Spleen (tissue), 7 donors: ENCODE data around the gene COL19A1.

Source experiments
- POLR2A ChIP-seq, 3 donors: fragments of 450-650 bp; IDR thresholded peaks; one replicate each; pipeline ENCODE4 v1.5.1; 2017; ENCODE audit warnings: antibody characterized with exemption in 3 of 3, mild to moderate bottlenecking in 1 of 3
- POLR2AphosphoS5 ChIP-seq, 3 donors: sonication (generic); formaldehyde crosslinking; IDR thresholded peaks; one replicate each; pipeline ENCODE4 v1.5.1; 2017; ENCODE audit warnings: antibody characterized with exemption in 3 of 3
- TF ChIP-seq, protein P1 (sequence below), 11 experiments: fragments of 200-600 bp in 7 of 11; fragments of 450-650 bp in 4 of 11; sonication (generic) in 4 of 11; IDR thresholded peaks in 8 of 11; conservative IDR thresholded peaks in 3 of 11; 1 replicate in 7 of 11; 2 replicates in 4 of 11; pipeline versions ENCODE4 v1.4.0 to v1.8.0; 2016 to 2021; ENCODE audit warnings: antibody characterized with exemption in 11 of 11, inconsistent platforms in 4 of 11, mild to moderate bottlenecking in 1 of 11
- donor health status: DM: no; HTN: no; CAD: no; lungs with moderate emphysema.
- donor health status: DM: no; HTN: no; CAD: no.
- donor health status: DM: no; HTN: no; CAD: no.

DNA sequence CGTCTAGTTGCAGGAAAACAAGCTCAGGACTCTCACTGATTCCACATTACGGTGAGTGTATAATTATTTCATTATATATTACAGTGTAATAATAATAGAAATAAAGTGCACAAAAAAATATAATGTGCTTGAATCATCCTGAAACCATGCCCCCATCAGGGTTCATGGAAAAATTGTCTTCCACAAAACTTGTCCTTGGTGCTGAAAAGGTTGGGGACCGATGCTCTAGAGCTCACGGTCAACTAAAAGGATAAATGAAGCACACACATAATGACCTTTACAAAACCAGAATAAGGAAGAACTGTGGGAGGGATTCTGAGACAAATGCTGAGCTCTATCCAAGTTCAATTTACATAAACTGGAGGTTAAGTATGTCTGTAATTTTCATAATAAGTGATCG, 194.3 kb downstream of the COL19A1 start:
- TF ChIP-seq, protein P1, sequence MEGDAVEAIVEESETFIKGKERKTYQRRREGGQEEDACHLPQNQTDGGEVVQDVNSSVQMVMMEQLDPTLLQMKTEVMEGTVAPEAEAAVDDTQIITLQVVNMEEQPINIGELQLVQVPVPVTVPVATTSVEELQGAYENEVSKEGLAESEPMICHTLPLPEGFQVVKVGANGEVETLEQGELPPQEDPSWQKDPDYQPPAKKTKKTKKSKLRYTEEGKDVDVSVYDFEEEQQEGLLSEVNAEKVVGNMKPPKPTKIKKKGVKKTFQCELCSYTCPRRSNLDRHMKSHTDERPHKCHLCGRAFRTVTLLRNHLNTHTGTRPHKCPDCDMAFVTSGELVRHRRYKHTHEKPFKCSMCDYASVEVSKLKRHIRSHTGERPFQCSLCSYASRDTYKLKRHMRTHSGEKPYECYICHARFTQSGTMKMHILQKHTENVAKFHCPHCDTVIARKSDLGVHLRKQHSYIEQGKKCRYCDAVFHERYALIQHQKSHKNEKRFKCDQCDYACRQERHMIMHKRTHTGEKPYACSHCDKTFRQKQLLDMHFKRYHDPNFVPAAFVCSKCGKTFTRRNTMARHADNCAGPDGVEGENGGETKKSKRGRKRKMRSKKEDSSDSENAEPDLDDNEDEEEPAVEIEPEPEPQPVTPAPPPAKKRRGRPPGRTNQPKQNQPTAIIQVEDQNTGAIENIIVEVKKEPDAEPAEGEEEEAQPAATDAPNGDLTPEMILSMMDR (IDR thresholded peaks at IDR 0.05 in 8 of 11, conservative IDR thresholded peaks at IDR 0.05 in 3 of 11): no peak
- no peak for TF ChIP-seq POLR2A (IDR thresholded peaks at IDR 0.05)
- TF ChIP-seq POLR2AphosphoS5 (IDR thresholded peaks at IDR 0.05): no peak
